T-helper 1 cell treated with Interleukin-12 subunit alpha and Interleukin-12 subunit beta and Interleukin-4 antibody, amounts not matched to agents 30 μg/mL and 1 μg/mL, for 36 hours (primary cell): ENCODE results near the gene SOX6.

Experiments
- H3K27ac Mint-ChIP-seq: one replicate; pipeline ENCODE4 v1.8.0; 2021; ENCODE audit warnings: mild to moderate bottlenecking, mixed read lengths
- H3K27me3 Mint-ChIP-seq: one replicate; pipeline ENCODE4 v1.8.0; 2021; ENCODE audit warnings: low read depth, mixed read lengths
- H3K36me3 Mint-ChIP-seq: one replicate; pipeline ENCODE4 v1.8.0; 2021; ENCODE audit warnings: low read depth, mixed read lengths
- H3K4me1 Mint-ChIP-seq: one replicate; pipeline ENCODE4 v1.8.0; 2021; ENCODE audit warnings: low read depth, mixed read lengths
- H3K4me3 Mint-ChIP-seq: one replicate; pipeline ENCODE4 v1.8.0; 2021; ENCODE audit warnings: mild to moderate bottlenecking, moderate library complexity, mixed read lengths
- H3K9me3 Mint-ChIP-seq: one replicate; pipeline ENCODE4 v1.8.0; 2021; ENCODE audit warnings: mixed read lengths

The SOX6 gene

GRCh38 chr11:16242806-16243205, 113.5 kb downstream of the SOX6 start:
- Mint-ChIP-seq H3K27ac (no peak overlapping the region), H3K4me3 (no peak overlapping the region), H3K4me1 (no peaks in the 10 kb centered on the region), H3K36me3 (no peaks in the 10 kb centered on the region), H3K27me3 (no peaks in the 10 kb centered on the region), H3K9me3 (no peaks in the 10 kb centered on the region)

GRCh38 chr11:16240687-16241086, 115.7 kb downstream of the SOX6 start:
- H3K4me3 Mint-ChIP-seq: no peak overlapping the region
- no peaks in the 10 kb centered on the region for H3K9me3 Mint-ChIP-seq
- H3K4me1 Mint-ChIP-seq: no peaks in the 10 kb centered on the region
- H3K27me3 Mint-ChIP-seq: no peaks in the 10 kb centered on the region
- no peaks in the 10 kb centered on the region for H3K36me3 Mint-ChIP-seq
- H3K27ac Mint-ChIP-seq: no peak overlapping the region

- Mint-ChIP-seq H3K36me3 (no peaks in the 10 kb centered on the region), H3K4me3 (no peak overlapping the region), H3K4me1 (no peaks in the 10 kb centered on the region), H3K27ac (no peak overlapping the region), H3K9me3 (no peaks in the 10 kb centered on the region), H3K27me3 (no peaks in the 10 kb centered on the region)
Observed at GRCh38 chr11:16239141-16240105, 116.9 kb downstream of the SOX6 start.

- no peaks in the 10 kb centered on the region for H3K9me3 Mint-ChIP-seq
Observed at GRCh38 chr11:16226245-16226644, 130.1 kb downstream of the SOX6 start.

GRCh38 chr11:16225623-16226022, 130.7 kb downstream of the SOX6 start:
- no peaks in the 10 kb centered on the region for H3K27me3 Mint-ChIP-seq
- no peaks in the 10 kb centered on the region for H3K36me3 Mint-ChIP-seq
- H3K4me1 Mint-ChIP-seq: no peaks in the 10 kb centered on the region
- H3K9me3 Mint-ChIP-seq: no peaks in the 10 kb centered on the region
- no peak overlapping the region for H3K27ac Mint-ChIP-seq
- H3K4me3 Mint-ChIP-seq: no peak overlapping the region

More at GRCh38 chr11:16226245-16226644, 130.1 kb downstream of the SOX6 start:
- Mint-ChIP-seq H3K27ac (no peak overlapping the region), H3K4me1 (no peaks in the 10 kb centered on the region), H3K27me3 (no peaks in the 10 kb centered on the region), H3K36me3 (no peaks in the 10 kb centered on the region), H3K4me3 (no peak overlapping the region)

- Mint-ChIP-seq H3K4me1 (no peaks in the 10 kb centered on the region), H3K36me3 (no peaks in the 10 kb centered on the region), H3K9me3 (no peaks in the 10 kb centered on the region), H3K27me3 (no peaks in the 10 kb centered on the region), H3K27ac (no peak overlapping the region), H3K4me3 (no peak overlapping the region)
Observed at GRCh38 chr11:16223558-16223957, 132.8 kb downstream of the SOX6 start.

- H3K9me3 Mint-ChIP-seq: no peaks in the 10 kb centered on the region
- no peak overlapping the region for H3K27ac Mint-ChIP-seq
- H3K4me1 Mint-ChIP-seq: no peaks in the 10 kb centered on the region
- H3K4me3 Mint-ChIP-seq: no peak overlapping the region
- no peaks in the 10 kb centered on the region for H3K27me3 Mint-ChIP-seq
- H3K36me3 Mint-ChIP-seq: no peaks in the 10 kb centered on the region
Observed at GRCh38 chr11:16217631-16218030, 138.7 kb downstream of the SOX6 start.

- Mint-ChIP-seq H3K27me3 (no peaks in the 10 kb centered on the region), H3K36me3 (no peaks in the 10 kb centered on the region), H3K4me1 (no peaks in the 10 kb centered on the region), H3K4me3 (no peak overlapping the region), H3K9me3 (no peaks in the 10 kb centered on the region), H3K27ac (no peak overlapping the region)
Observed at GRCh38 chr11:16216831-16217230, 139.5 kb downstream of the SOX6 start.

- H3K27me3 Mint-ChIP-seq: no peaks in the 10 kb centered on the region
- no peaks in the 10 kb centered on the region for H3K9me3 Mint-ChIP-seq
- no peak overlapping the region for H3K4me3 Mint-ChIP-seq
- H3K27ac Mint-ChIP-seq: no peak overlapping the region
- H3K4me1 Mint-ChIP-seq: no peaks in the 10 kb centered on the region
- H3K36me3 Mint-ChIP-seq: no peaks in the 10 kb centered on the region
Observed at GRCh38 chr11:16215352-16215751, 141.0 kb downstream of the SOX6 start.

GRCh38 chr11:16211407-16211806, 144.9 kb downstream of the SOX6 start:
- Mint-ChIP-seq H3K27me3 (no peaks in the 10 kb centered on the region), H3K4me1 (no peaks in the 10 kb centered on the region), H3K27ac (no peak overlapping the region), H3K4me3 (no peak overlapping the region), H3K9me3 (no peaks in the 10 kb centered on the region), H3K36me3 (no peaks in the 10 kb centered on the region)

- Mint-ChIP-seq H3K4me3 (no peak overlapping the region), H3K27me3 (no peaks in the 10 kb centered on the region), H3K36me3 (no peaks in the 10 kb centered on the region), H3K9me3 (no peaks in the 10 kb centered on the region), H3K4me1 (no peaks in the 10 kb centered on the region), H3K27ac (no peak overlapping the region)
Observed at GRCh38 chr11:16204261-16204660, 152.1 kb downstream of the SOX6 start.

- H3K27ac Mint-ChIP-seq: no peak overlapping the region
- no peaks in the 10 kb centered on the region for H3K36me3 Mint-ChIP-seq
- no peaks in the 10 kb centered on the region for H3K4me1 Mint-ChIP-seq
- H3K4me3 Mint-ChIP-seq: no peak overlapping the region
- H3K27me3 Mint-ChIP-seq: no peaks in the 10 kb centered on the region
- no peaks in the 10 kb centered on the region for H3K9me3 Mint-ChIP-seq
Observed at GRCh38 chr11:16195651-16196050, 160.7 kb downstream of the SOX6 start.

- Mint-ChIP-seq H3K27me3 (no peaks in the 10 kb centered on the region), H3K36me3 (no peaks in the 10 kb centered on the region), H3K4me3 (no peak overlapping the region), H3K4me1 (no peaks in the 10 kb centered on the region), H3K27ac (no peak overlapping the region), H3K9me3 (no peaks in the 10 kb centered on the region)
Observed at GRCh38 chr11:16194566-16194965, 161.8 kb downstream of the SOX6 start.

GRCh38 chr11:16193897-16194381, 162.4 kb downstream of the SOX6 start:
- Mint-ChIP-seq H3K9me3 (no peaks in the 10 kb centered on the region), H3K27me3 (no peaks in the 10 kb centered on the region), H3K36me3 (no peaks in the 10 kb centered on the region), H3K27ac (no peak overlapping the region), H3K4me3 (no peak overlapping the region), H3K4me1 (no peaks in the 10 kb centered on the region)

- Mint-ChIP-seq H3K36me3 (no peaks in the 10 kb centered on the region), H3K4me3 (no peak overlapping the region), H3K27ac (no peak overlapping the region), H3K9me3 (no peaks in the 10 kb centered on the region), H3K4me1 (no peaks in the 10 kb centered on the region), H3K27me3 (no peaks in the 10 kb centered on the region)
Observed at GRCh38 chr11:16191868-16192240, 164.5 kb downstream of the SOX6 start.
